GM15510 (cell line): ENCODE results near the gene HABP2.

ENCODE experiments used
- POLR2A ChIP-seq: IDR thresholded peaks from 3 replicates; pipeline ENCODE4 v1.6.1; 2011; ENCODE audit warnings: borderline replicate concordance; ENCODE audit not compliant: insufficient read length; ENCODE audit errors: extremely low read depth

HABP2 gene

GRCh38 chr10:113618338-113618737 is 65.5 kb downstream of the HABP2 start:
- no peak for TF ChIP-seq POLR2A

GRCh38 chr10:113619401-113619800 is 66.5 kb downstream of the HABP2 start:
- TF ChIP-seq POLR2A = no peak

- no peak for TF ChIP-seq POLR2A
Observed at GRCh38 chr10:113620511-113620910, 67.7 kb downstream of the HABP2 start.

- TF ChIP-seq POLR2A = no peak
Observed at GRCh38 chr10:113620936-113621335, 68.1 kb downstream of the HABP2 start.

- no peak for TF ChIP-seq POLR2A
Observed at GRCh38 chr10:113621799-113622198, 68.9 kb downstream of the HABP2 start.

GRCh38 chr10:113622831-113623230 is 70.0 kb downstream of the HABP2 start:
- TF ChIP-seq POLR2A = no peak

- TF ChIP-seq POLR2A = no peak
Observed at GRCh38 chr10:113625461-113626186, 72.8 kb downstream of the HABP2 start.

GRCh38 chr10:113626809-113627355 is 74.0 kb downstream of the HABP2 start:
- no peak for TF ChIP-seq POLR2A

- TF ChIP-seq POLR2A = no peak
Observed at GRCh38 chr10:113627836-113628235, 75.0 kb downstream of the HABP2 start.

- TF ChIP-seq POLR2A = no peak
Observed at GRCh38 chr10:113628607-113629153, 75.8 kb downstream of the HABP2 start.

GRCh38 chr10:113630929-113631533 is 78.2 kb downstream of the HABP2 start:
- TF ChIP-seq POLR2A = no peak

- no peak for TF ChIP-seq POLR2A
Observed at GRCh38 chr10:113631684-113632367, 79.0 kb downstream of the HABP2 start.
